Ovary (tissue), 3 donors: ENCODE measurements around the gene DDX25.

Experiments used
- CTCF ChIP-seq, 3 donors: fragments of 450-650 bp in 2 of 3; fragments of 200-600 bp in 1 of 3; IDR thresholded peaks; one replicate each; pipeline versions ENCODE4 v1.5.1 to v1.8.0; 2016 to 2022; ENCODE audit warnings: antibody characterized with exemption in 3 of 3, mild to moderate bottlenecking in 1 of 3
- POLR2A ChIP-seq: fragments of 450-650 bp; IDR thresholded peaks from one replicate; pipeline ENCODE4 v1.6.1; 2017; ENCODE audit warnings: antibody characterized with exemption, mild to moderate bottlenecking, moderate library complexity
- donor health status: DM: no; HTN: no; CAD: no.

DNA sequence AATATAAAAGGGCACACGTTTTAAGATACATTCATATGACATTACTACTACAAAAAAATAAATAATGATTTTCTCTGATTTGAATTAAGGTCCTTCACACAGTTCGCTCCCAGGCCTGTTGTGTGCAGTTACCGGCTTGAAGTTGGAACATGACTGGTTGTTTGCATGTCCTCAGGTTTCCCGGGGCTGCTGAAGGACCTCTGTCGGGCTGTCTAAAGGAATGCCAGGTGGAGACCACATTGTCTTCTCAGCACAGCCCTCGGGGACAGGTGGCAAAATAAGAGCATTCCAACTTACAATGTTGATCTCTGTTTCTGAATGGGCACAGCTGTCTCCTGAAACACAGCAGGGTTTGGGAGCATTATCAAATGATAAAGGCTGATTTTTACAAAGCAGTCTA is 56.5 kb downstream of the DDX25 start:
- TF ChIP-seq POLR2A (no peak), CTCF (IDR thresholded peaks at IDR 0.05) (no peak)
